Left lung (tissue), 14 donors: ENCODE results near the gene PRKD2. TPM values are rescaled to one million over a fixed set of nuclear protein-coding genes. Genes with fewer than 3 reads are reported as not detected.
"Not testable (repeated sequence)": the region's sequence is repeated elsewhere in the genome, so short reads cannot be mapped to it uniquely, and the experiment has no call there.

ENCODE experiments used
- ATAC-seq: fragments of 200-7000 bp; cut with Tn5 transposase; one replicate; pipeline ENCODE4 v1.9.1; 2020; ENCODE audit warnings: moderate library complexity
- DNase-seq, 4 donors: peaks; one replicate each; pipeline ENCODE4 v3.0.0-alpha.2; 2013 to 2020
- H3K27ac ChIP-seq, 2 donors: fragments of 200-600 bp; sonication (generic) in 1 of 2; one replicate each; pipeline versions ENCODE4 v1.5.0 to v1.8.0; 2020 to 2021
- H3K27me3 ChIP-seq, 2 donors: fragments of 200-600 bp; sonication (generic) in 1 of 2; one replicate each; pipeline versions ENCODE4 v1.5.0 to v1.8.0; 2020 to 2021
- H3K36me3 ChIP-seq, 2 donors: fragments of 200-600 bp; sonication (generic) in 1 of 2; one replicate each; pipeline versions ENCODE4 v1.5.0 to v1.8.0; 2020 to 2021
- H3K4me1 ChIP-seq, 2 donors: fragments of 200-600 bp; one replicate each; pipeline ENCODE4 v1.8.0; 2021
- H3K4me3 ChIP-seq, 2 donors: fragments of 200-600 bp; sonication (generic) in 1 of 2; one replicate each; pipeline versions ENCODE4 v1.5.0 to v1.8.0; 2020 to 2021; ENCODE audit warnings: mild to moderate bottlenecking in 1 of 2
- H3K9me3 ChIP-seq, 2 donors: fragments of 200-600 bp; sonication (generic) in 1 of 2; one replicate each; pipeline versions ENCODE4 v1.5.0 to v1.8.0; 2020 to 2021
- intact Hi-C, 2 donors: fragments of 100-400 bp; cut with DNase I; formaldehyde crosslinking; loops; one replicate each; pipeline versions ENCODE4 v1.11.2 to v1.14.2; 2022
- long read RNA-seq, 12 donors: library from polyadenylated mRNA in 2 of 12; unstranded in 2 of 12; transcript quantifications; one replicate each; pipeline ENCODE4 v2.0.0 and lab custom pipeline, GENCODE V29; 2019 to 2026
- polyA plus RNA-seq, 6 donors: library from polyadenylated mRNA; unstranded; fragments of 120-200 nt; gene quantifications; one replicate each; pipeline ENCODE4 v1.2.1, GENCODE V29; 2013; ENCODE audit not compliant: insufficient read length in 6 of 6
- total RNA-seq, 2 donors: library from RNA; stranded (reverse); fragmentation: NEBNext Ultra II Directional; extraction: Animal tissue kit (Norgen Biotek cat#: 25700); gene quantifications; one replicate each; pipeline ENCODE4 v1.2.1, GENCODE V29; 2021
- TF ChIP-seq, protein P1 (sequence below), 2 donors: fragments of 200-600 bp; sonication (generic) in 1 of 2; IDR thresholded peaks; one replicate each; pipeline versions ENCODE4 v1.5.0 to v1.8.0; 2021; ENCODE audit warnings: antibody characterized with exemption in 2 of 2
- donor health status: DM: no; HTN: yes; CAD: no.
- donor health status: DM: no; HTN: no; CAD: no.

PRKD2 gene
- total RNA-seq (10 to 100 TPM; 37.8 to 48.5 TPM), polyA plus RNA-seq (10 to 100 TPM; 51.3 to 61.4 (median 55.7) TPM)
- long read RNA-seq, donor 1, partial matches to known transcripts, result 5 of 10 reads
- long read RNA-seq, donor 1, other reads (novel, unspliced or antisense), result 0 of 10 reads
- long read RNA-seq, donor 2, partial matches to known transcripts, result 0 of 5 reads
- long read RNA-seq, donor 2, other reads (novel, unspliced or antisense), result 0 of 5 reads
- long read RNA-seq, donor 3, partial matches to known transcripts, result 0 of 2 reads
- long read RNA-seq, donor 3, other reads (novel, unspliced or antisense), result 0 of 2 reads
- long read RNA-seq, donor 4, partial matches to known transcripts, result 2 of 2 reads
- long read RNA-seq, donor 4, other reads (novel, unspliced or antisense), result 0 of 2 reads
- long read RNA-seq, donor 5, partial matches to known transcripts, result 0 of 4 reads
- long read RNA-seq, donor 5, other reads (novel, unspliced or antisense), result 0 of 4 reads
- long read RNA-seq, donor 6, partial matches to known transcripts, result 0 of 3 reads
- long read RNA-seq, donor 6, other reads (novel, unspliced or antisense), result 0 of 3 reads
- long read RNA-seq, donor 7, partial matches to known transcripts, result 0 of 3 reads
- long read RNA-seq, donor 7, other reads (novel, unspliced or antisense), result 0 of 3 reads
- long read RNA-seq, donor 8, partial matches to known transcripts, result 0 of 5 reads
- long read RNA-seq, donor 8, other reads (novel, unspliced or antisense), result 0 of 5 reads
- long read RNA-seq, donor 9, result 0 reads
- long read RNA-seq, donor 10, partial matches to known transcripts, result 5 of 6 reads
- long read RNA-seq, donor 10, other reads (novel, unspliced or antisense), result 0 of 6 reads
- long read RNA-seq, donor 11, result 0 reads
- long read RNA-seq, donor 12, partial matches to known transcripts, result 0 of 3 reads
- long read RNA-seq, donor 12, other reads (novel, unspliced or antisense), result 0 of 3 reads

DNA sequence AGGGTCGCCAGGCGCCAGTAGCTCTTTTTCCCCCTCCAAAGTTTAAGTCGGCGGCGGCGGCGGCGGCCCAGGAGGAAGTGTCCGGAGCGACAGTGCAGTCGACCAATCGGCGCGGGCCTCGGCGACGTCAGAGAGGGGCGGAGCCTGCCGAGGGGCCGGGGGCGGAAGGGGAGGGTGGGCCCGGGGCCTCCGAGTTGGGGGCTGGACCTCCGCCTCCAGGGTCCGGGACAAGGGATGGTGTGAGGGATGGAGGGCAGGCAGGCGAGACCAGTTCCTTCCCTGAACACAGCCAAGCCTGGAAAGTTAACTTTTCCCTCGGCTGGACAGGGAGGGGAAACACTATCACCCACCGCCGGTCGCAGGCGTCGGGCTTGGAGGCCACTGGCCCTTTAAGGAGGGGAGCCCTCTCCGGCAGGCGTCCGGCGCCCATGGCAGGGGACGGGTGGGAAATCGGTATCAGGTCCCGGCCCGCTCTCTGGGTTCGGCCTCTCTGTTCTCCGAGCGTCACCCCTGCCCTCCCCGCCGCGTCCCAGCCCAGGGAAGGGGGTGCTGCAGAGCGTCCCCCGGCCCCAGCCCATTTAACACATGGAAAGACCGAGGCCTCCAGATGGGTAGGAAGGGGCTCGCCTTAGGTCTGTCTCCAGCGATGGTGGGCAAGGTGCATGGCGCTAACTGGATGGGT lies at the start of gene PRKD2:
Gene PRKD2, minus strand, starts transcription at position 81 of the 682 bp plus-strand sequence. CDS start 744 bp downstream, outside the sequence.
- Histone ChIP-seq H3K4me3 (peak within 1 kb of the TSS; percentile 48 to 86), H3K9me3 (no peaks in the 10 kb centered on the region), H3K27ac (peak within 1 kb of the TSS; percentile 89 to 95), H3K27me3 (no peaks in the 10 kb centered on the region), H3K36me3 (peaks cover 0 to 33% of the 10 kb centered on the region in 2 donors), H3K4me1 (peaks cover 17 to 50% of the 10 kb centered on the region in 2 donors)
- DNase-seq (peak; percentile 88 to 97 (median 92)), ATAC-seq (peak; percentile 83)
- TF ChIP-seq, protein P1, sequence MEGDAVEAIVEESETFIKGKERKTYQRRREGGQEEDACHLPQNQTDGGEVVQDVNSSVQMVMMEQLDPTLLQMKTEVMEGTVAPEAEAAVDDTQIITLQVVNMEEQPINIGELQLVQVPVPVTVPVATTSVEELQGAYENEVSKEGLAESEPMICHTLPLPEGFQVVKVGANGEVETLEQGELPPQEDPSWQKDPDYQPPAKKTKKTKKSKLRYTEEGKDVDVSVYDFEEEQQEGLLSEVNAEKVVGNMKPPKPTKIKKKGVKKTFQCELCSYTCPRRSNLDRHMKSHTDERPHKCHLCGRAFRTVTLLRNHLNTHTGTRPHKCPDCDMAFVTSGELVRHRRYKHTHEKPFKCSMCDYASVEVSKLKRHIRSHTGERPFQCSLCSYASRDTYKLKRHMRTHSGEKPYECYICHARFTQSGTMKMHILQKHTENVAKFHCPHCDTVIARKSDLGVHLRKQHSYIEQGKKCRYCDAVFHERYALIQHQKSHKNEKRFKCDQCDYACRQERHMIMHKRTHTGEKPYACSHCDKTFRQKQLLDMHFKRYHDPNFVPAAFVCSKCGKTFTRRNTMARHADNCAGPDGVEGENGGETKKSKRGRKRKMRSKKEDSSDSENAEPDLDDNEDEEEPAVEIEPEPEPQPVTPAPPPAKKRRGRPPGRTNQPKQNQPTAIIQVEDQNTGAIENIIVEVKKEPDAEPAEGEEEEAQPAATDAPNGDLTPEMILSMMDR (IDR thresholded peaks at IDR 0.05), result no peak
- intact Hi-C loops, result no loop called here

DNA sequence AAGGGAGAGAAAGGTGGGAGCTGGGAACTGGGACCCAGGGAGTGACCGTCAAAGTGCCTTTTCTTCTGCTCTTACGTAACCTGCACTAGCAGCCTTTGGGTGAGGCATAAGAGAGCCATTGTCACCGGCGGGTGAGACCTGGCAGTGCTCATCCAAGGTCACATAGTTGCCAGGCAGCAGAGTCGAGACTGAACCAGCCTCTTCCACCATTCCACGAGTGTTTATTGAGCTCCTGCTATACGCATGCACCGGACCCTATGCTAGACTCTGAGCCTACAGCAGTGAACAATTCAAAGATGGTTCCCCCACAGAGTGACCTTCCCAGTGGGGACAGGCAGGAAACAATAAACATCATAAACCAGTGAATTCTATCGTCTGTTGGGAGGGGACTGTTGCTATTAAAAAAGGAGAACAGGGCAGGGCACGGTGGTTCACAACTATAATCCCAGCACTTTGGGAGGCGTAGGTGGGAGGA lies 47.9 kb upstream of the PRKD2 start:
- H3K36me3 ChIP-seq, result no peaks in the 10 kb centered on the region
- no peak overlapping the region for H3K27ac ChIP-seq
- H3K27me3 ChIP-seq, result no peaks in the 10 kb centered on the region
- DNase-seq (peak in 1 of 4 donors; percentile 57), ATAC-seq (peak; percentile 88)
- H3K4me1 ChIP-seq, result no peaks in the 10 kb centered on the region
- TF ChIP-seq, protein P1 (IDR thresholded peaks at IDR 0.05), result no peak
- intact Hi-C loops, result no loop called here
- no peak overlapping the region for H3K4me3 ChIP-seq
- H3K9me3 ChIP-seq, result no peaks in the 10 kb centered on the region

GRCh38 chr19:46762245-46762890 lies 45.5 kb upstream of the PRKD2 start:
- intact Hi-C loops, result no loop called here
- ATAC-seq, result no peak
- H3K4me1 ChIP-seq, result peaks cover 0 to 9% of the 10 kb centered on the region in 2 donors
- no peak for DNase-seq
- H3K27me3 ChIP-seq, result no peaks in the 10 kb centered on the region
- H3K27ac ChIP-seq, result no peak overlapping the region
- no peak overlapping the region for H3K4me3 ChIP-seq
- H3K36me3 ChIP-seq, result peaks cover 0 to 6% of the 10 kb centered on the region in 2 donors
- TF ChIP-seq, protein P1 (IDR thresholded peaks at IDR 0.05), result no peak
- H3K9me3 ChIP-seq, result no peaks in the 10 kb centered on the region

GRCh38 chr19:46761418-46761831 lies 44.5 kb upstream of the PRKD2 start:
- intact Hi-C loops, result no loop called here
- ATAC-seq (no peak), DNase-seq (peak in 1 of 4 donors; percentile 37)
- no peaks in the 10 kb centered on the region for H3K27me3 ChIP-seq
- H3K4me1 ChIP-seq, result peaks cover 0 to 19% of the 10 kb centered on the region in 2 donors
- peaks cover 0 to 13% of the 10 kb centered on the region in 2 donors for H3K36me3 ChIP-seq
- peak overlapping the region in 1 of 2 donors; percentile 10 for H3K27ac ChIP-seq
- no peak overlapping the region for H3K4me3 ChIP-seq
- H3K9me3 ChIP-seq, result no peaks in the 10 kb centered on the region
- TF ChIP-seq, protein P1 (IDR thresholded peaks at IDR 0.05), result no peak

DNA sequence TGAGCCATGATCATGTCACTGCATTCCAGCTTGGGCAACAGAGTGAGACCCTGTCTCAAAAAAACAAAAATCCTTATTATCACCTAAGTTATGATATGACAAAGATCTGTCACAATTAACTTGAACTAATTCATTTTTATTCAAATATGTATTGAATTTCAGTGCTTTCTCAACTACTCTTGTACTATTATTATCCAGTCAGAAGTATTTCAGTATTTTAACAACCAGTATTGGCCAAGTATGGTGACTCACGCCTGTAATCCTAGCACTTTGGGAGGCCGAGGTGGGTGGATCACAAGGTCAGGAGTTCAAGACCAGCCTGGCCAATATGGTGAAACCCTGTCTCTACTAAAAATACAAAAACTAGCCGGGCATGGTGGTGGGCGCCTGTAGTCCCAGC lies 44.0 kb upstream of the PRKD2 start:
- H3K27ac ChIP-seq, ATAC-seq, DNase-seq, intact Hi-C loops, H3K4me3 ChIP-seq, H3K9me3 ChIP-seq, H3K27me3 ChIP-seq: not testable (repeated sequence)
- Histone ChIP-seq H3K36me3 (peaks cover 0 to 18% of the 10 kb centered on the region in 2 donors), H3K4me1 (peaks cover 0 to 19% of the 10 kb centered on the region in 2 donors)
